IMR-90 (cell line): ENCODE measurements around the gene ERICH3. TPM values are rescaled to one million over a fixed set of nuclear protein-coding genes. Genes with fewer than 3 reads are reported as not detected.

ENCODE experiments used
- CEBPB ChIP-seq: IDR thresholded peaks from 2 replicates; pipeline ENCODE4 v1.6.1; 2012; ENCODE audit warnings: low read depth, low read length, improper control_type of control experiment
- CHD1 ChIP-seq: IDR thresholded peaks from 2 replicates; pipeline ENCODE4 v1.6.1; 2012; ENCODE audit warnings: low read depth, low read length, improper control_type of control experiment
- MXI1 ChIP-seq: IDR thresholded peaks from 2 replicates; pipeline ENCODE4 v1.6.1; 2012; ENCODE audit warnings: low read depth, mild to moderate bottlenecking, low read length, moderate library complexity, borderline replicate concordance
- NFE2L2 ChIP-seq: fragments of 150-350 bp; IDR thresholded peaks from 2 replicates; pipeline ENCODE4 v1.6.1; 2016; ENCODE audit warnings: low read depth, mild to moderate bottlenecking, low read length
- RFX5 ChIP-seq: IDR thresholded peaks from 2 replicates; pipeline ENCODE4 v1.8.0; 2012; ENCODE audit warnings: low read depth, mild to moderate bottlenecking, low read length, moderate library complexity
- polyA plus RNA-seq, 3 experiments: library from polyadenylated mRNA; depleted of rRNA; stranded (reverse); fragments of >200 nt; gene quantifications; 2 replicates each; pipeline ENCODE4 v1.2.3, GENCODE V29; 2012; ENCODE audit warnings: low replicate concordance in 1 of 3
- total RNA-seq: library from RNA; depleted of rRNA; stranded (reverse); fragments of >200 nt; gene quantifications from 2 replicates; pipeline ENCODE4 v1.2.3, GENCODE V29; 2012
- TF ChIP-seq, protein P1 (sequence below): conservative IDR thresholded peaks from 2 replicates; pipeline ENCODE4 v1.5.1; 2012; ENCODE audit warnings: mild to moderate bottlenecking, low read depth, low read length, improper control_type of control experiment

ERICH3 gene
- total and polyA plus RNA-seq, 2 of the 4 experiments (the other 2 are of a cell fraction): not detected

GRCh38 chr1:74673351-74674111, at the start of gene ERICH3 (continued):
- TF ChIP-seq, protein P1, sequence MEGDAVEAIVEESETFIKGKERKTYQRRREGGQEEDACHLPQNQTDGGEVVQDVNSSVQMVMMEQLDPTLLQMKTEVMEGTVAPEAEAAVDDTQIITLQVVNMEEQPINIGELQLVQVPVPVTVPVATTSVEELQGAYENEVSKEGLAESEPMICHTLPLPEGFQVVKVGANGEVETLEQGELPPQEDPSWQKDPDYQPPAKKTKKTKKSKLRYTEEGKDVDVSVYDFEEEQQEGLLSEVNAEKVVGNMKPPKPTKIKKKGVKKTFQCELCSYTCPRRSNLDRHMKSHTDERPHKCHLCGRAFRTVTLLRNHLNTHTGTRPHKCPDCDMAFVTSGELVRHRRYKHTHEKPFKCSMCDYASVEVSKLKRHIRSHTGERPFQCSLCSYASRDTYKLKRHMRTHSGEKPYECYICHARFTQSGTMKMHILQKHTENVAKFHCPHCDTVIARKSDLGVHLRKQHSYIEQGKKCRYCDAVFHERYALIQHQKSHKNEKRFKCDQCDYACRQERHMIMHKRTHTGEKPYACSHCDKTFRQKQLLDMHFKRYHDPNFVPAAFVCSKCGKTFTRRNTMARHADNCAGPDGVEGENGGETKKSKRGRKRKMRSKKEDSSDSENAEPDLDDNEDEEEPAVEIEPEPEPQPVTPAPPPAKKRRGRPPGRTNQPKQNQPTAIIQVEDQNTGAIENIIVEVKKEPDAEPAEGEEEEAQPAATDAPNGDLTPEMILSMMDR: no peak
- TF ChIP-seq CHD1 (no peak), RFX5 (no peak), CEBPB (no peak), MXI1 (no peak), NFE2L2 (no peak)
